Measurements from ENCODE around the gene CARD9.

The CARD9 gene, protein sequence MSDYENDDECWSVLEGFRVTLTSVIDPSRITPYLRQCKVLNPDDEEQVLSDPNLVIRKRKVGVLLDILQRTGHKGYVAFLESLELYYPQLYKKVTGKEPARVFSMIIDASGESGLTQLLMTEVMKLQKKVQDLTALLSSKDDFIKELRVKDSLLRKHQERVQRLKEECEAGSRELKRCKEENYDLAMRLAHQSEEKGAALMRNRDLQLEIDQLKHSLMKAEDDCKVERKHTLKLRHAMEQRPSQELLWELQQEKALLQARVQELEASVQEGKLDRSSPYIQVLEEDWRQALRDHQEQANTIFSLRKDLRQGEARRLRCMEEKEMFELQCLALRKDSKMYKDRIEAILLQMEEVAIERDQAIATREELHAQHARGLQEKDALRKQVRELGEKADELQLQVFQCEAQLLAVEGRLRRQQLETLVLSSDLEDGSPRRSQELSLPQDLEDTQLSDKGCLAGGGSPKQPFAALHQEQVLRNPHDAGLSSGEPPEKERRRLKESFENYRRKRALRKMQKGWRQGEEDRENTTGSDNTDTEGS

GRCh38 chr9:136373300-136374182 lies at the start of gene CARD9:
Gene CARD9, minus strand, starts transcription at chr9:136373669. Its CDS starts 1,591 bp downstream, at chr9:136372078.
- no peak within 1 kb of the TSS for H3K4me3 ChIP-seq (ENCODE audit: low read depth, low read length)
- TF ChIP-seq, protein P1, sequence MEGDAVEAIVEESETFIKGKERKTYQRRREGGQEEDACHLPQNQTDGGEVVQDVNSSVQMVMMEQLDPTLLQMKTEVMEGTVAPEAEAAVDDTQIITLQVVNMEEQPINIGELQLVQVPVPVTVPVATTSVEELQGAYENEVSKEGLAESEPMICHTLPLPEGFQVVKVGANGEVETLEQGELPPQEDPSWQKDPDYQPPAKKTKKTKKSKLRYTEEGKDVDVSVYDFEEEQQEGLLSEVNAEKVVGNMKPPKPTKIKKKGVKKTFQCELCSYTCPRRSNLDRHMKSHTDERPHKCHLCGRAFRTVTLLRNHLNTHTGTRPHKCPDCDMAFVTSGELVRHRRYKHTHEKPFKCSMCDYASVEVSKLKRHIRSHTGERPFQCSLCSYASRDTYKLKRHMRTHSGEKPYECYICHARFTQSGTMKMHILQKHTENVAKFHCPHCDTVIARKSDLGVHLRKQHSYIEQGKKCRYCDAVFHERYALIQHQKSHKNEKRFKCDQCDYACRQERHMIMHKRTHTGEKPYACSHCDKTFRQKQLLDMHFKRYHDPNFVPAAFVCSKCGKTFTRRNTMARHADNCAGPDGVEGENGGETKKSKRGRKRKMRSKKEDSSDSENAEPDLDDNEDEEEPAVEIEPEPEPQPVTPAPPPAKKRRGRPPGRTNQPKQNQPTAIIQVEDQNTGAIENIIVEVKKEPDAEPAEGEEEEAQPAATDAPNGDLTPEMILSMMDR (IDR thresholded peaks at IDR 0.05; ENCODE audit: low read depth, low read length): no peak

- TF ChIP-seq, protein P1 (IDR thresholded peaks at IDR 0.05; ENCODE audit: low read depth, low read length): no peak
- H3K4me3 ChIP-seq (ENCODE audit: low read depth, low read length): no peak overlapping the region
Measured at GRCh38 chr9:136422876-136423275, 49.4 kb upstream of the CARD9 start.

GRCh38 chr9:136421791-136422190 lies 48.3 kb upstream of the CARD9 start:
- no peak overlapping the region for H3K4me3 ChIP-seq (ENCODE audit: low read depth, low read length)
- TF ChIP-seq, protein P1 (IDR thresholded peaks at IDR 0.05; ENCODE audit: low read depth, low read length): no peak

DNA sequence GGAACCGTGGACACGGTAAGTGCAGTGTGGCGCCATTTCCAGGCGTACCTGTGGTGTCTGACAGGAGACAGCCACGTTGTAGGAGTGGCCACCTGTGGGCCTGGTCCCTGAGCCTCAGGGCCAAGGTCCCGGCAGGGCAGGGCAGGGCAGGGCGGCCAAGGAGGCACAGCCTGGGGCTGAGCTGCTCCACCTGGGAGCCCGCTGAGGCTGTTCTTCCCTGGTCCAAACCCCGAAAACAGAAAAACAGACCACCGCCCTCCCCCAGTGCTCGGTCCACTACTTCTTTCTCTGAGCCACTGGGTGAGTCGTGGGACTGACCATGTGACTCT lies 45.6 kb upstream of the CARD9 start:
- TF ChIP-seq, protein P1 (IDR thresholded peaks at IDR 0.05; ENCODE audit: low read depth, low read length): no peak
- H3K4me3 ChIP-seq (ENCODE audit: low read depth, low read length): no peak overlapping the region

DNA sequence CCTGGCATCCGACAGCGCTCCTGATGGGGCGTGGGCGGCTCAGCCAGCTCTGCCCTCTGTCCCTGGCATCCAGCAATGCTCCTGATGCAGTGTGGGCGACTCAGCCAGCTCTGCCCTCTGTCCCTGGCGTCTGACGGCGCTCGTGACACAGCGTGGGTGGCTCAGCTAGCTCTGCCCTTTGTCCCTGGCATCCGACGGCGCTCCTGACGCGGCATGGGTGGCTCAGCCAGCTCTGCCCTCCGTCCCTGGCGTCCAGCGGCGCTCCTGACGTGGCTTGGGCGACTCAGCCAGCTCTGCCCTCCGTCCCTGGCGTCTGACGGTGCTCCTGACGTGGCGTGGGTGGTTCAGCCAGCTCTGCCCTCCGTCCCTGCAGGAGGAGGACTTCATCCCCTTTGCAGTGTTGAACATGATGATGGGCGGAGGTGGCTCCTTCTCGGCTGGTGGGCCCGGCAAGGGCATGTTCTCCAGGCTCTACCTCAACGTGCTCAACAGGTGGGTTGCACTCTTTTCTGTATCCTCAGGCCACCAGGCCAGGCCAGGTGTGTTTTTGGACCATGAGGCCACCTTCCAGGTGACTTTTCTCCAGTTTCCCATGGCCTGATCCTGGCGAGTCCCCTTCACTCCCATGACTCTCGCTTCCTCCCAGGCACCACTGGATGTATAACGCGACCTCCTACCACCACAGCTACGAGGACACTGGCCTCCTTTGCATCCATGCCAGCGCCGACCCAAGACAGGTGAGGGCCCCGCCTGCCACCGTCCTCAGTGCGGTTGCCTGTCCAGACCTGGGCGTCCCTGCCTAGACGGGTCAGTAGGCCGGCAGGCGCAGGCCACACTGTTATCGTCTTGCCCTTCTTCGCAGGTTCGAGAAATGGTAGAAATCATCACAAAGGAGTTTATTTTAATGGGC lies 45.0 kb upstream of the CARD9 start:
- no peak overlapping the region for H3K4me3 ChIP-seq (ENCODE audit: low read depth, low read length)
- TF ChIP-seq, protein P1 (IDR thresholded peaks at IDR 0.05; ENCODE audit: low read depth, low read length): no peak

DNA sequence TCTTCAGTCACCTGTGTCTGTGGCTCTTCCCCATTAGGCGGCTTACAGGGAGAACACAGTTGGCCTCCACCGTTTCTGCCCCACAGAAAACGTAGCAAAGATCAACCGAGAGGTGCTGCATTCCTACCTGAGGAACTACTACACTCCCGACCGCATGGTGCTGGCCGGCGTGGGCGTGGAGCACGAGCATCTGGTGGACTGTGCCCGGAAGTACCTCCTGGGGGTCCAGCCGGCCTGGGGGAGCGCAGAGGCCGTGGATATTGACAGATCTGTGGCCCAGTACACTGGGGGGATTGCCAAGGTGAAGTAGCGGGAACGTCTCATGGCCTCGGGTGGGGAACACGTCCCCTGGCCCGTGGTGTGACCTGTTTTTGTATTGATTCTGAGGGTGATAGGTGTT lies 43.4 kb upstream of the CARD9 start:
- TF ChIP-seq, protein P1 (IDR thresholded peaks at IDR 0.05; ENCODE audit: low read depth, low read length): no peak
- H3K4me3 ChIP-seq (ENCODE audit: low read depth, low read length): no peak overlapping the region

Measured in WI38 (cell line).